Measurements from ENCODE around the gene SKOR2. TPM values are rescaled to one million over a fixed set of nuclear protein-coding genes. Genes with fewer than 3 reads are reported as not detected.
"Not testable (repeated sequence)": the region's sequence is repeated elsewhere in the genome, so short reads cannot be mapped to it uniquely, and the experiment has no call there.

Gene SKOR2
- total RNA-seq, 1 donor from 2014 or later, result not detected

GRCh38 chr18:47168509-47168908, 83.0 kb downstream of the SKOR2 start:
- Histone ChIP-seq H3K27ac (no peak overlapping the region), H3K9me3 (no peaks in the 10 kb centered on the region), H3K36me3 (no peaks in the 10 kb centered on the region), H3K27me3 (no peaks in the 10 kb centered on the region), H3K4me1 (peaks cover 21% of the 10 kb centered on the region), H3K4me3 (no peak overlapping the region)
- TF ChIP-seq POLR2A (IDR thresholded peaks at IDR 0.05), result no peak
- DNase-seq (ENCODE audit: extremely low spot score in 2 of 2), result no peak
- intact Hi-C loops (cut with DNase I), result no loop called here

DNA sequence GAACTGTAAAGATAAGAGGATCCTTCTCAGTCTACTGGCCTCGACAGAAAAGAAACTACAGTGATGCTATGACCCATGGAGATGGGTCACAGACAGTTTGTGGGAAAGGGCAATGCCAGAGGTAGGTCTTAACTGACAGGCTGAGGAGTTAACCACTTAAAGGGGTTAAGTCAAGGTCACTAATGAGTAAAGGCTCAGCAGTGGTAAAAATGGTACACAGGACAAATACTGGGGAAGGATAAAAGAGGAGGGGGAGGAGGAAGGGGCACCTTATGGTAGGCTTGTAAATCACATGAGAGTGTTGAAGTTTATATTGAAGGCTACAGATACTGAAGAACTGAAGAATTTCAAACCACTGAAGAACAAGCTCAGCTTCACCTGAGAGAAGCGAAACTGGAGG, 85.2 kb downstream of the SKOR2 start:
- no peak overlapping the region for H3K4me3 ChIP-seq
- H3K27me3 ChIP-seq, result no peaks in the 10 kb centered on the region
- DNase-seq (ENCODE audit: extremely low spot score in 2 of 2), result no peak
- no peaks in the 10 kb centered on the region for H3K9me3 ChIP-seq
- H3K36me3 ChIP-seq, result no peaks in the 10 kb centered on the region
- H3K4me1 ChIP-seq, result peaks cover 13% of the 10 kb centered on the region
- intact Hi-C loops (cut with DNase I), result no loop called here
- TF ChIP-seq CTCF (IDR thresholded peaks at IDR 0.05) (no peak), POLR2A (IDR thresholded peaks at IDR 0.05) (no peak), POLR2AphosphoS5 (IDR thresholded peaks at IDR 0.05; ENCODE audit: insufficient read depth in 1 of 2, low read depth in 1 of 2) (no peak)
- no peak overlapping the region for H3K27ac ChIP-seq

DNA sequence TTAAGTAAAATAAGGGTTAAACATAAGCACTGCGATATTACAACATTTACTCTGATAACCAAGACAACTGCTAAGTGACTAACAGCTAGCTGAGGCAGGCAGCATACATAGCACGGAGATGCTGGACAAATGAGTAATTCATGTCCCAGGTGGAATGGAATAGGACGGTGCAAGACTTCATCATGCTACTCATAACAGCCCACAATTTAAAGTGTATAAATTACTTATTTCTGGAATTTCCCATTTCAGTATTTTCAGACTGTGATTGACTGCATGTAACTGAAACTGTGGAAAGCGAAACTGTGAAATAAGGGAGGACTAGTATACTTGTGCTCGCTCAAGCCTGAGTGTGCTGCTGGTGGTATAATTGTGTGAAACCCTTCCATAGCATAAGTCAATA, 88.2 kb downstream of the SKOR2 start:
- Histone ChIP-seq H3K4me1 (peaks cover 13% of the 10 kb centered on the region), H3K36me3 (no peaks in the 10 kb centered on the region), H3K27me3 (no peaks in the 10 kb centered on the region), H3K9me3 (no peaks in the 10 kb centered on the region), H3K27ac (no peak overlapping the region), H3K4me3 (no peak overlapping the region)
- intact Hi-C loops (cut with DNase I), result no loop called here
- TF ChIP-seq POLR2A (IDR thresholded peaks at IDR 0.05), result no peak
- TF ChIP-seq CTCF (IDR thresholded peaks at IDR 0.05), result no peak
- no peak for TF ChIP-seq POLR2AphosphoS5 (IDR thresholded peaks at IDR 0.05; ENCODE audit: insufficient read depth in 1 of 2, low read depth in 1 of 2)
- no peak for DNase-seq (ENCODE audit: extremely low spot score in 2 of 2)

- Histone ChIP-seq H3K4me1 (no peaks in the 10 kb centered on the region), H3K4me3 (no peak overlapping the region), H3K36me3 (peaks cover 0 to under 1% of the 10 kb centered on the region in 2 donors), H3K9me3 (no peaks in the 10 kb centered on the region), H3K27ac (no peak overlapping the region), H3K27me3 (no peaks in the 10 kb centered on the region)
- intact Hi-C loops (cut with DNase I), result no loop called here
- no peak for TF ChIP-seq POLR2A (IDR thresholded peaks at IDR 0.05)
- no peak for TF ChIP-seq CTCF (IDR thresholded peaks at IDR 0.05)
- TF ChIP-seq POLR2AphosphoS5 (IDR thresholded peaks at IDR 0.05; ENCODE audit: insufficient read depth in 1 of 2, low read depth in 1 of 2), result no peak
- no peak for DNase-seq (ENCODE audit: extremely low spot score in 2 of 2)
Observed at GRCh38 chr18:47160256-47160655, 91.2 kb downstream of the SKOR2 start.

GRCh38 chr18:47158404-47158803, 93.1 kb downstream of the SKOR2 start:
- H3K4me1 ChIP-seq; H3K27me3 ChIP-seq; H3K4me3 ChIP-seq; H3K9me3 ChIP-seq; H3K27ac ChIP-seq; DNase-seq (ENCODE audit: extremely low spot score in 2 of 2); intact Hi-C loops (cut with DNase I): not testable (repeated sequence)
- H3K36me3 ChIP-seq, result peaks cover 0 to 19% of the 10 kb centered on the region in 2 donors

Small RNA genes within 50 kb of the gene (small RNA-seq; reads per million reads assigned to genes)
- gene RNU6-1131P, result not detected

Other genes starting within 250 kb of the SKOR2 start
- not detected for gene ELOA2, start 216.0 kb downstream of the SKOR2 start, total RNA-seq
- gene HDHD2, start 101.2 kb downstream of the SKOR2 start, total RNA-seq, result 17.2 TPM
- gene IER3IP1, start 75.3 kb downstream of the SKOR2 start, total RNA-seq, result 6.4 TPM

Data from vagina (tissue), 2 donors.